Hypothalamus (tissue), 51 donors: ENCODE results near the gene GNAI3.

Experiments used
- DNase-seq, 51 donors: peaks; one replicate each; lab custom pipeline; 2025; lab: John Stamatoyannopoulos, UW

The GNAI3 gene

GRCh38 chr1:109621379-109622136 lies 73.1 kb downstream of the GNAI3 start:
- DNase-seq, result peak in 1 of 51 donors; percentile 65

DNA sequence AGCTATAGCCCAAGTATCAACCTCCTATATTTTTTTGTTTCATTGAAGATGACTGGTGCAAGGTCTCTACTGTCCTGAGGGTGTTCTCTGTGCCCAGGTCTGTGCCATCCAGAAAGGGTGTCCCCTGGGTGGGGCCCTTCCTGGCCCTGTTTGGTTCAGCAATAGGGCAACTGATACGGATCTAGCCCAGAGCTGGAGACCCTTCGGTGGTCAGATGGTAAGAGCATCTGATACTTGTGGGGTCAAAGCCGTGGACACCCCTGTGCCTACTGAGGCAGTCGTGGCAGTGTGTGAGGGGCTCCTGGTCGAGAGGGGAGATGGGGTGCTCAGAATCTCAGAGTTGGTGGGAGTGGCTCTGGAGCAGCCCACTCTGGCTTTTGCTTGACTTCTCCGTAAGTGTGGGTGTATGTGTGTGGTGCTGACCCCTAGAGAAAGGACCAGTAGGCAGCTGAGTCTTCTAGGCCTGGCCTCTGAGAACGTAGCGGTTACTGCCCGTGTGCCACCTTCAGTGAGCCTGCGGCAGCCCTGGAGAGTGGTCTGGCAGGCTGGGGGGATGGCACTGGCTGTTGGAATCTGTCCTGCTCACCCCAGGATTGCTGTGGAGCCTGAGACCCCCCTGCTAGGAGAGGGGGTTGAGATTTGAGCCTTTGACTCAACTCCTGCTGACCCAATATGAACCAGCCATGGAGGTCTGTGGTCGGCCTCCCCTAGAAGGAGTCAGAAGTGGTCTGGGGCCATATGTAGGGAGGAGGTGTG lies 73.9 kb downstream of the GNAI3 start:
- DNase-seq, result no peak

GRCh38 chr1:109622895-109623294 lies 74.5 kb downstream of the GNAI3 start:
- no peak for DNase-seq

DNA sequence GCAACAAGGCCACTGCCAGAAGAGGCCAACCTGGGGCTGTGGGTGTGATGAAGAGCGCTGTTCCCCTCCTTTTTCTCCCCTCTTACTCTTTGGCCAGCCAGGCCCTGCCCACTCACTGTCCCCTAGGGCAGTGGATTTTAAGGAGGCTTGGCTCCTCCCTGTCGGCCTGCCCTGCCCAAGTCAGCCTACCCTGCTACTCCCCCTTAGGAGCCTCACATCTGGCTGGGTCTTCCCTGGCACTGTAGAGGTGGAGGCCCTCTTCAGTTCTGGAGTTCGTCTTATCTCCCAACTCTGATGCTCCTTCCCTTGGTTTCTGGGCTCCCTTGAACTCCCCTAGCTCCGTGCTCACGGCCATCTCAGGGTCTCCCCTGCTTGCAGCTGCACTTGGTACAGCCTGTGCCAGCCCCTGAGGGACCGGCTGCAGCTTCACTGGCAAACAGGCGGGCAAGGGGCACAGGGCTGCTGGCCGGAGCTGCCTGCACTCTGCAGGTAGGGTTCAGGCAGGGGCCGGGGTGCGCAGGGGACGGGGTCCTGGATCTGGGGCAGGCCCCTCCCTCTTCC lies 75.3 kb downstream of the GNAI3 start:
- peak in 28 of 51 donors; percentile 17 to 66 (median 44) for DNase-seq

GRCh38 chr1:109624201-109625010 lies 76.0 kb downstream of the GNAI3 start:
- DNase-seq, result no peak

- DNase-seq, result no peak
Measured at GRCh38 chr1:109625176-109625575, 76.8 kb downstream of the GNAI3 start.

DNA sequence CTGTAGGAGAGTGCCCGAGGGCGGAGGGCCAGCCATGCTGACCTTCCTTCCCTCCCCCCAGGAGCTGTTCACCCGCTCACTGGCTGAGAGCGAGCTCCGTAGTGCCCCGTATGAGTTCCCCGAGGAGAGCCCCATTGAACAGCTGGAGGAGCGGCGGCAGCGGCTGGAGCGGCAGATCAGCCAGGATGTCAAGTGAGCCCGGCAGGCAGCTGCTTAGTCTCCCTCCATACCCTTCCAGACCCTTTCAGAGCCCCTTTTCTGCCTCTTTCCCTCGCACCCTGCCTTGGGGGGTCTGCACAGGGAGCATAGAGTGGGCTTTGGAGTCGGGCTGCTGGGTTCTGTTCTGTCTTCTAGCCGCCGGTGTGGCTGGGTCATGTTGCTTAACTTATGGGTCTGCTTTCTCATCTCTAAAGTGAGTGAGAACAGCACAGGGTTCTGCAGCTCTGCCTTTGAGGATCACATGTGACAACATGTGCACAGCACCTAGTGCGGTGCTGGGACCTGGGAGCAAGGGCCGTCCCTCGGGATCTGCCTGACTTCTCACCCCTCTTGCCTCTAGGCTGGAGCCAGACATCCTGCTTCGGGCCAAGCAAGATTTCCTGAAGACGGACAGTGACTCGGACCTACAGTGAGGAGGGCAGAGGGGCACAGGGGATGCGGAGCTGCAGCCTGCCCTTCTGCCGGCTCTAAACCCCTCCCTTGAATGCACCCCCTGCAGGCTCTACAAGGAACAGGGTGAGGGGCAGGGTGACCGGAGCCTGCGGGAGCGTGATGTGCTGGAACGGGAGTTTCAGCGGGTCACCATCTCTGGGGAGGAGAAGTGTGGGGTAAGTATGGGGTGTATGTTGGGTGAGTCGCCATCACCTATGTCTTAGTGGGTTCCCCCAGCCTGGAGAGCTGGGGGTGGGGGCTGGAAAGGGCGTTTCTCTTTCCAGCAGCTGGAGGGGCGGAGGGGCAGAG lies 77.5 kb downstream of the GNAI3 start:
- DNase-seq, result no peak

DNA sequence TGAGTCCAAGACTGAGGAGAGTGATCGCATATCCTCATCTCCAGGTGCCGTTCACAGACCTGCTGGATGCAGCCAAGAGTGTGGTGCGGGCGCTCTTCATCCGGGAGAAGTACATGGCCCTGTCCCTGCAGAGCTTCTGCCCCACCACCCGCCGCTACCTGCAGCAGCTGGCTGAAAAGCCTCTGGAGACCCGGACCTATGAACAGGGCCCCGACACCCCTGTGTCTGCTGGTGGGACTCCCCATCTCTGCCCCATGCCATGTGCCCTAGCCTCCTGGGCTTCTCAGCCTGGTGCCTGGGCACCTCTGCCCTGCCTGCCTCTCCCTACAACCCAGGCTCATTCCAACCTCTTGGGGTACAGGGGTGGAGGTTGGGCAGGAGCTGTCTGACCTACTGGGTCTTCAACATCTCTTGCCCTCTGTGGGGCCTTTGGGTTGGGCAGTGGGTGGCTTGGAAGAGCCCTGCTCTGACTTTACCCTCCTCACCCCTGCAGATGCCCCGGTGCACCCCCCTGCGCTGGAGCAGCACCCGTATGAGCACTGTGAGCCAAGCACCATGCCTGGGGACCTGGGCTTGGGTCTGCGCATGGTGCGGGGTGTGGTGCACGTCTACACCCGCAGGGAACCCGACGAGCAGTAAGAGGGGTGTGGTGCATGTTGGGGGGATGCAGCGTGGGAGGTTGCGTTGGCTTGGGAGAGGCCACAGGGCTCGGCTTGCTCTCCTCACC lies 78.4 kb downstream of the GNAI3 start:
- no peak for DNase-seq

DNA sequence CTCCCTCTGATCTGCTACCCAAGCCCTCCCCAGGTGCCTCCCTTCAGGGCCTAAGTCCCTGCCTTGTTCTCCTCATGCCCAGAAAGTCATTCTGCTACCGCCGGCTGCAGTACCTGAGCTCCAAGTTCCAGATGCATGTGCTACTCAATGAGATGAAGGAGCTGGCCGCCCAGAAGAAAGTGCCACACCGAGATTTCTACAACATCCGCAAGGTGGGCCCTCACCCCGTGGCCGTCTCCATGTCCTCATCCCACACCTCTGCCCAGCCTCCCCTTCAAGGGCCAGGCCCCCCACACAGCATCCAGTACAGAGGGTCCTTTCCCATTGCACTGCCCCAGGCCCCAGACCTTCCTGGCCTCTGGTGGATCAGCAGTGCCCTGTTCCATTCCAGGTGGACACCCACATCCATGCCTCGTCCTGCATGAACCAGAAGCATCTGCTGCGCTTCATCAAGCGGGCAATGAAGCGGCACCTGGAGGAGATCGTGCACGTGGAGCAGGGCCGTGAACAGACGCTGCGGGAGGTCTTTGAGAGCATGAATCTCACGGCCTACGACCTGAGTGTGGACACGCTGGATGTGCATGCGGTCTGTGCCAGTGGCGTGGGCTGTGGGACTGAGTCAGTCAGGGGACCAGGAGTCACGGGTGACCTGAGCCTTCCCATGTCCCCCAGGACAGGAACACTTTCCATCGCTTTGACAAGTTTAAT lies 79.4 kb downstream of the GNAI3 start:
- DNase-seq, result no peak

DNA sequence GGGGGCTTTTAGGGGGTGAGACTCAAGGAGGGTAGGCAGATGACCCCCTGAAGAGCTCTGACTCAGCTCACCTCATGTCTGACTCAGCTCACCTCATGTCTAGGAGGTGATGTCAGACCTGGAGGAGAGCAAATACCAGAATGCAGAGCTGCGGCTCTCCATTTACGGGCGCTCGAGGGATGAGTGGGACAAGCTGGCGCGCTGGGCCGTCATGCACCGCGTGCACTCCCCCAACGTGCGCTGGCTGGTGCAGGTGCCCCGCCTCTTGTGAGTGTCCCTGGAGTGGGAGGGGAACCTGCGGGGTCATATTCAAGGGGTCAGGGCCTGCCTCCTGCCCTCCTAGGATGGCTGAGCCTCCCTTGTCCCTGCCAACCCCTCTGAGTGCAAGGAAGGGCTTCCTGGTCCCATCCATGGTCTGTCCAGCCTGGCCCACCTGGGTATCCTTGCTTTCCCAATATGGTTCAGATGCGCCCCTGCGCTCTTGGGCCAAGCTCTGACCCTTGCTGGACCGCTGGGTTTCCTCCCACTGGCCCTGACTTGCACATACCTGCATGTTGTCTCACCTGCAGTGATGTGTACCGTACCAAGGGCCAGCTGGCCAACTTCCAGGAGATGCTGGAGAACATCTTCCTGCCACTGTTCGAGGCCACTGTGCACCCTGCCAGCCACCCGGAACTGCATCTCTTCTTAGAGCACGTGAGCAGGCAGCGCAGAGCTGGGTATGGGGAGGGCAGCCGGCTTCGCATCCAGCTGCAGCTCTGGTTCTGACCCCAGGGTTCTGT lies 80.3 kb downstream of the GNAI3 start:
- no peak for DNase-seq

DNA sequence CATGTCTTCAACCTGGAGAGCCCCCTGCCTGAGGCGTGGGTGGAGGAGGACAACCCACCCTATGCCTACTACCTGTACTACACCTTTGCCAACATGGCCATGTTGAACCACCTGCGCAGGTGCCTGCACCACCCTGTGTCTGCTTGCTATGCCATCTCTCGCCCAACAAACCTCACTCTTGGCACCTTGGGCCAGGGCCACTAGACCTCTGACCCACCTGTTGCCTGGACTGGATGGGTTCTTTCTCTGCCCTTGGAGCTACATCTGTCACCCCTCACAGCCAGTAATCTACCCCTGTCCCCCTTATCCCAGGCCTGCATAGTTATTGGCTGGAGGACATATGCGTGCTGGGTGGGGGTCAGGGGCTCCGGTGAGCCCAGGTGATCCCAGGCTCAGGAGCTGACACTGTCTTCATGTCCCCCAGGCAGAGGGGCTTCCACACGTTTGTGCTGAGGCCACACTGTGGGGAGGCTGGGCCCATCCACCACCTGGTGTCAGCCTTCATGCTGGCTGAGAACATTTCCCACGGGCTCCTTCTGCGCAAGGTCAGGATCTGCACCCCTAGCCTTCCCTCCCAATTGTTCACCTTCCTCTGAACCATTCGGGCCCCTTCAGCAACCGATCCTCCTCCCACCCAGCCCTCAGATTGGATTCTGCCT lies 81.1 kb downstream of the GNAI3 start:
- DNase-seq, result no peak

- peak in 1 of 51 donors; percentile 27 for DNase-seq
Measured at GRCh38 chr1:109630081-109630897, 81.9 kb downstream of the GNAI3 start.

- DNase-seq, result no peak
Measured at GRCh38 chr1:109630898-109631512, 82.6 kb downstream of the GNAI3 start.

DNA sequence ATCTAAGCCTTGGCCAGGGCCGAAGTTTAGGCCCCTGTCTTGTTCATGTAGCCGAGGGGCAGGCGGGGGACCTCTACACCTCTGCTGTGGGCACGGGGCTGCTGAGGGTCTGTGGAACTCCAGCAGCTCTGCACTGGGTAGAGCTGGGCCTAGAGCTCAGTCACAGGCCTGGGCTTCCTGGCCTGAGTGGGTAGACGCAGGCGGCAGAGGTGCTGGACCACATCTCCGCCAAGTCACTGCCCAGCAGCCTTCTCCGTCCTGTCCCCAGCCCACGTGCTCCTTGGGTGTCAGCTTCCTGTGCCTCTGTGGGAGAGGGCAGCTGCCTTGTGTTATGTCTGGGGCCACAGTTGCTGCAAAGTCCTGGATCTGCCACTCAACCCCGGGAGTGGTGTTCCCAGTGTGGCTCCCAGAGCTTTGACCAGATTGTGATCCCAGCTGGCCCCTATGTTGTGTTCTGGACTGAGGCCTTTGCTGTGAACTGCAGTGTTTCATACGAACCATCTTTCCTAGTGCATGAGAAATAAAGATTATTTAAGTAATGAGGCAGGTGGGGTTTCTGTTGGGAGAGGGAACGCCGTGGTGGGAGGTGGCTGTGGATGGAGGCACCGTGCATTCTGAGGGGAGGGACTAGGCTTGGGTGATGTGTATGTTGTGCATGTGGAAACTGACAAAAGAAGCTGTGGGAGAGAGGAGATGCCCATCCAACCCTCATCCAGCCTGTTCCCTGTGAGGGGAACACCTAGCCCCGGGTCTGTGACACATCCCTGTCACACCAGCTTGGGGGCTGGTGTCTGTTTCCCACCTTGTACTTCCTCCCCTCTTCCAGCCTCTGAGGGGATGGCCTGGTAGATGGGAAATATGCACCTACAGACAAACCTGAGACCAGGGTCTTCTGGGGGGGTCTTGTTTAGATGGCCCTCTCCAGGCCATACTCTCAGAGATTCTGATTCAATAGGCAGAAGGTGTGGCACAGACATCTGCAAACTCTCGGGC lies 83.4 kb downstream of the GNAI3 start:
- DNase-seq, result no peak
